ENCODE measurements around the gene EIF4B.

EIF4B gene

DNA sequence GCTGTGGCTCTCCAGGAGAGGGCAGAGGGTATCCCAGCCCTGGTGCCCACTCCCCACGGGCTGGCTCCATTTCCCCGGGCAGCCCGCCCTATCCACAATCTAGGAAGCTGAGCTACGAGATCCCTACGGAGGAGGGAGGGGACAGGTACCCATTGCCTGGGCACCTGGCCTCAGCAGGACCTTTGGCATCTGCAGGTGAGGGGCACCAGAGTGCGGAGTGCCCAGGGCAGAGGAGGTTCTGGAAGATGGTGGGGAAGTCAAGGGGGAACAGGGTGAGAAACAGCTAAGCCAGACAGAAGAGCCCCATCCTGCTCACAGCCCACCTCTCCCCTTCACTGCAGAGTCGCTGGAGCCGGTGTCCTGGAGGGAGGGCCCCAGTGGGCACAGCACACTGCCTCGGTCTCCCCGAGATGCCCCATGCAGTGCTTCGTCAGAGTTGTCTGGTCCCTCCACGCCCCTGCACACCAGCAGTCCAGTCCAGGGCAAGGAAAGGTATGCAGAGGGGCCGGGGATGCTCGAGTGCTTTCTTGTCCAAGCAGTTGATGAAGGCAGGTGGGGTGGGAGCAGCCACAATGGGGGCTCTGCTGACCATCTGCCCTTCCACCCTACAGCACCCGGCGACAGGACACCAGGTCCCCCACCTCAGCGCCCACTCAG, 53.9 kb downstream of the EIF4B start:
- no peak for DNase-seq

DNA sequence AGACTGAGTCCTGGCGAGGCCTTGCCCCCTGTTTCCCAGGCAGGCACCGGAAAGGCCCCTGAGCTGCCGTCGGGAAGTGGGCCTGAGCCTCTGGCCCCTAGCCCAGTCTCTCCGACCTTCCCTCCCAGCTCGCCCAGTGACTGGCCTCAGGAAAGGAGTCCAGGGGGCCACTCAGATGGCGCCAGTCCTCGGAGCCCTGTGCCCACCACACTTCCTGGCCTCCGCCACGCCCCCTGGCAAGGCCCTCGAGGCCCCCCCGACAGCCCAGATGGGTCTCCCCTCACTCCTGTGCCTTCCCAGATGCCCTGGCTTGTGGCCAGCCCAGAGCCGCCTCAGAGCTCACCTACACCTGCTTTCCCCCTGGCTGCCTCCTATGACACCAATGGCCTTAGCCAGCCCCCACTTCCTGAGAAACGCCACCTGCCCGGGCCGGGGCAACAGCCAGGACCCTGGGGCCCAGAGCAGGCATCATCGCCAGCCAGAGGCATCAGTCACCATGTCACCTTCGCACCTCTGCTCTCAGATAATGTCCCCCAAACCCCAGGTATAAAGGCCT, 54.5 kb downstream of the EIF4B start:
- DNase-seq, result no peak

DNA sequence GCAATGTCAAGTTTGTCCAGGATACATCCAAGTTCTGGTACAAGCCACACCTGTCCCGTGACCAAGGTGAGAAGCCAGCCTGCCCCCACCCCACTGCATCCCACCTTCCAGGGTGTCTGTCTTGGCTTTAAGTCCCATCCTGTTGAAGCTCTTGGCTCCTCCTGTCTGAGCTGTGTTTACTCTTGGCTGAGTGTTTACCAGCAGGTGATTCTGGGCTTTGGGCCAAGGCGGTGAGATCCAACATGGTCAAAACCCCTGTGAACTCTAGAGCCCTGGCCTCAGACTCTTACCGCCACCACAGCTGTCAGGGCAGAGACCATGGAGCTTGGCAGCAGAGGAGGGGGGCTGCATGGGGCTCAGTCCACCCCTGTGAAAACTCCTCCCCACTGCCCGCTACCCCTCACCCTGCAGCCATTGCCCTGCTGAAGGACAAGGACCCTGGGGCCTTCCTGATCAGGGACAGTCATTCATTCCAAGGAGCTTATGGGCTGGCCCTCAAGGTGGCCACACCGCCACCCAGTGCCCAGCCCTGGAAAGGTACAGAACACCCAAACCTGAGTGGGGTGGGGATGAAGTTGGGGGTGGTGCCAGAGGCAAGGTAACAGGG, 55.3 kb downstream of the EIF4B start:
- no peak for DNase-seq

DNA sequence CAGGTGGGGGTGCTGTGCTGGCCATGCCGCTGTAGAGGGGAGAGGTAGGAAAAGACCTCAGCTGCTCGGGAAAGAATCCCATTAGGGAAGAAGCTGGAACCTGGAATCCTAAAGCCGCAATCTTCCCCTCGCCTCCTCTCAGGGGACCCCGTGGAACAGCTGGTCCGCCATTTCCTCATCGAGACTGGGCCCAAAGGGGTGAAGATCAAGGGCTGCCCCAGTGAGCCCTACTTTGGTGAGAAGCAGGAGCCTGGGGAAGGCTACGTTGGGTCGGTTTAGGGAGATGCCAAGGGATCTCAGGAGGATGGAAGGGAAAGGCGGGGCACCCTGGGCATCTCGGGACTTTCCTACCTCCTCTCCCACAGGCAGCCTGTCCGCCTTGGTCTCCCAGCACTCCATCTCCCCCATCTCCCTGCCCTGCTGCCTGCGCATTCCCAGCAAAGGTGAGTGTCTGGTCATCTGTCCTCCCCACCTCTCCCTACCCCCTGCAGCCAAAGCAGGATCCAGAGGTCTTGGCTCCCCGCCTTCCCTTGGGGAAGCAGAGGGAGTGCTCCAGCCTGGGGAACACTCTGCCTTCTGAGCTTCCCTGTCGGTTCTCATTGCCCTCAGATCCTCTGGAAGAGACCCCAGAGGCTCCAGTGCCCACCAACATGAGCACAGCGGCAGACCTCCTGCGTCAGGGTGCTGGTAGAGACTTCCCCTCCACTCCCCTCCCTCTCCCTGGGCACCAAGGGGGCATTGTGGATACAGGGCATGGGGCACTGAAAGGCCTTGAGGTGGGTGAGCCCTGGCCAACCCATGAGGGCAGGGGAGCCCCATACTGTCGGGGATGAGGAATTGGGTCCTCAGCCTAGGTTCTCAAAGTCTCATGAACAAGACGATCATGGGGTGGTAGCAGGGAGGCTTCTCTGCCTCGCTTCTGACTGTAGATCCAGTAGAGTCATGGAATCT, 56.0 kb downstream of the EIF4B start:
- no peak for DNase-seq

DNA sequence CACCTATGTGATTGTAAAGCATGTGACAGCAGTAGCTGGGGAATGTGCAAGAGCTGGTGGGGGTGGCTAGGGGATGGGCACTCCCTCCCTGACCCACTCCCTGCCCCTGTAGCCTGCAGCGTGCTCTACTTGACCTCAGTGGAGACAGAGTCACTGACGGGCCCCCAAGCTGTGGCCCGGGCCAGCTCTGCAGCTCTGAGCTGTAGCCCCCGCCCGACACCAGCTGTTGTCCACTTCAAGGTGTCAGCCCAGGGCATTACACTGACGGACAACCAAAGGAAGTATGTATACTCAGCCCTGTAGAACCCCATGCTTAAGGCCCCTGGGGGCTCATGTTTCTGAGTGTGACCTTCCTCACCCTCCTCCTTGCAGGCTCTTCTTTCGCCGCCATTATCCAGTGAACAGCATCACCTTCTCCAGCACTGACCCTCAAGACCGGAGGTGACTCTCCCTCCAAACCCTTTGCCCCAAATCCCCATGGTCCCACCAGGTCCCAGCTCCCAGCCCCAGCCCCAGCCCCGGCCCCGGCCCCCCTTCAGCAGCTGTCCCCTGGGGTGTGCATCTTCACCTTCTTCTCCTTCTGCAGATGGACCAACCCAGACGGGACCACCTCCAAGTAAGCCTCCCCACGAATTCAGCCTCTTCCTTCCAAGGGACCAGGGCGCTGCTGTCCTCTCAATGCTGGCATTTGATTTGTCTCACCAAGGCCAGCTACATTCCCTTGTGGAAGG, 56.9 kb downstream of the EIF4B start:
- no peak for DNase-seq

DNA sequence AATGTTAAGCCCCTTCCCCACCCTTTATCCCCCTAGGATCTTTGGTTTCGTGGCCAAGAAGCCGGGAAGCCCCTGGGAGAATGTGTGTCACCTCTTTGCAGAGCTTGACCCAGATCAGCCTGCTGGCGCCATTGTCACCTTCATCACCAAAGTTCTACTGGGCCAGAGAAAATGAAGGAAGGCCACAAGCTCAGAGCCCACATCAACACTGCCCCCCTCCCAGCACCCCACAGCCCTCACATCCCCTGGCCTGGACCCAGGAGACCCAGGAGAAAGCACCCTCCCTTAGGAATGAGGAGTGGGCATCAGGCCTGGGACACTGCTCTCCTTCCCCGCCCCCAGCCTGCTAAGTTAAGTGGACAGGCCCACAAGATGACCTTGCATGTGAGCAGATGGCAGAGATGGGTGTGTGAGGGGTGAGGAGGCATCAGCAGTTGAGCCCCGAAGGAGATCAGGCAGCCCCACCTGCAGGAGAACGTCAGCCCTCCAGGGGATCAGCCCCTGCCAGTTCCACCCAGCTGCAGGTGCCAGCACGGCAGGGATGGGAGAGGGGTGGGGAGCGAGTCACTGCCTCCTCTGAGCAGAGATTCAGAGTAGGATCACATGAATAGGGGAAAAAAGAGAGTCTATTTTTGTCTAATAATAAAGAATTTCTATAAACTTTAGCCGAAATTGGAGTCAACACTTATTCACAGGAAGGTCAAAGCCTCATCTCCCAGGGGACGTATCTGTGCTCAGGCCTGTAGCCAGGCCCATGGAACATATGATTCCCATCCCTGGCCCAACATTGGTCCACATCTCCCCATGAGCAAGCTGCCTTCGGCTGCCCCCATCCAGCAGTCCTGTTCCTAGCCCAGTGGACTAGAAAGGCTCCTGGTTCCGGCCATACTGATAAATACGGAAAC, 57.7 kb downstream of the EIF4B start:
- no peak for DNase-seq

DNA sequence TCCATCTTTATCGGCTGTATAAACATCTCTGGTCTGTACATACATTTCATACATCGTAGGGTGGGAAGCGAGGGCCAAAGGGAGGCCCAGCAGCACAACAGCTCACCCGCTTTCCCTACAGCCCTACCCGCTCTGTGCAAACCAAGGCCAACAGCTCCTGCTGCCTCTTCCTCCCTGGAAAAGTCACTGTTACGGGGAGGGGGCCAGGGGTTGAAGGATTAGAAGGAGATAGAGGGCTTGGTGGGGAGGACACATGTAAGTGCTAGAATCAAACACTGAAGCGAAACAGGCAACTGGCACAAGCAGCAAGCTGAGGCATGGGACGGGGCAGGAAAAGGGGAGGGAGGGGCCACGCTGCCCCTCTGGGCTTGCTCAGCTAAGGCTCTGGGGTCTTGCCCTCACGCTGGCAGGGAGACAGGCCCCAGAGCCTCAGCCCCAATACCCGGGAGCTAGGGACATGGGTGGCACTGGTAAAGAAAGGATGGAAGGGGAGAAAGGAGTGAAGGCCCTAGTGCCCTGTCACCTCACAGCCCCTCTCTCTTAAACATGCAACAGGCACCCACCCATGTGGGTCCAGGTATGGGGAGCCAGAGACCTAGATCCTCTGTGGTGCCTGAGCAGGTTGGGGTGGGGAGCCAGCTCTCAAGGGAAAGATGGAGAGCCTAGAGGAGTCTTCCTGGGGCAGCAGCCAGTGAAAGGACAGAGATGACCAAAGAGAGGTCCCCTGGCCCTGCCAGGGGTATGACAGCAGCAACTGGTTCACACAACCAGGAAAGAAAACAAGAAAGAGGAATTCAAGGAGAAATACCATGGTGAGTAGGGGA, 58.6 kb downstream of the EIF4B start:
- DNase-seq, result no peak

DNA sequence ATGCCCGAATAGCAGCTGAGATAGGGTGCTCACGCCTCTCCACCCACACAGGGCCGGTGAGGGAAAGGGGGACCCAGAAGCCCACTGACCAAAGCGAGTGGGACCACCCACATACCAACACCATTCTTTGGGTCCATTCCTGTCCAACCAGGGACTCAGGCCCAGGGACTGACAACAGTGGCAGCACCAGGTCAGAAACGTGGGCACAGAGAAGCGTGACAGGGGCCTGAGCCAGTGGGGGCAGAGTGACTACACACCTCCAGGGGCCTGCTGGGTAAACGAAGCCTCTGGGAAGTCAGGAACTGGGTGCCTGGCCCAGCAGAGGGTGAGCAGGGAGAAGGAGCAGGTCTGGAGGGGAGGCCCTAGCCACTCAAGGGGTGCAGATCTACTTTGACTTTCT, 59.2 kb downstream of the EIF4B start:
- DNase-seq, result no peak

DNA sequence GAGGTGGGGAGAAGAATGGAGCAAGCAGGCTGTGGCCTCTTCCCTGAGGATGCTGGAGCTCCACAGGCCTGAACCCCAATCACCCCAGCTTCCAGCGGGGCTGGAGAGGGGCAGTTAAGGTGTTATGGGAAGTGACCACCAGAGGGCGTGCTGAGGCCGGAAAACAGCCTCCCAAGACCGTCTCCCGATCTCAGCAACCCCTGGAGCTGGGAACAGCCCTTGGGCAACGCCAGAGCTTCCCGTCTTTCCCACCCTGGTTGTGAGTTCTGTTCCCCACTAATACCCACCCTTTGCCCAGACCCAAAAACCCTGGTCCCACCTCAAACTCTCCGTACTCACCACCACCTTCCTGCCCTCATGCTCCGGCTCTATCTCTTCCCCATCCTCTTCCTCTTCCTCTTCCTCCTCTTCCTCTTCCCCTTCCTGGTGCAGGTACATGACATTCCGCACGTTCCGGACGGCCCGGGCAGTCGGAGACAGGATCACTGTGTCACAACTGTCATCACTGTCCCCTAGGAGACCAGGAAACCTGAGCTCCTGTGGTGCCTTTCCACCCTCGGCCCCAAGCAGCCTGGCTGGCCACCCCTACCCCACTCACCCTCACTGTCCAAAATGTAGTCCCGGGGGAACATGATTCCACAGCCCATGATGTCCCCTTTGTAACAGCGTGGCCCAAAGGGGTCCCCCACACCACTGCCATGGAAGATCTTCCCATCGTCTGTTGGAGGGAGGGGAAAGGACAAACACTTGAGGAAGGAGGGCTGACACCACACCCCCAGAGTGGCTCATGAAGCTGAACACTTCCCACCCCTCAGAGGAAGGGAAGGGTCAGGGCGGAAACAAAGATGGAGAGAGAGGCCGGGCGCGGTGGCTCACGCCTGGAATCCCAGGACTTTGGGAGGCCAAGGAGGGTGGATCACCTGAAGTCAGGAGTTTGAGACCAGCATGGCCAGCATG, 60.0 kb downstream of the EIF4B start:
- DNase-seq, result no peak

DNA sequence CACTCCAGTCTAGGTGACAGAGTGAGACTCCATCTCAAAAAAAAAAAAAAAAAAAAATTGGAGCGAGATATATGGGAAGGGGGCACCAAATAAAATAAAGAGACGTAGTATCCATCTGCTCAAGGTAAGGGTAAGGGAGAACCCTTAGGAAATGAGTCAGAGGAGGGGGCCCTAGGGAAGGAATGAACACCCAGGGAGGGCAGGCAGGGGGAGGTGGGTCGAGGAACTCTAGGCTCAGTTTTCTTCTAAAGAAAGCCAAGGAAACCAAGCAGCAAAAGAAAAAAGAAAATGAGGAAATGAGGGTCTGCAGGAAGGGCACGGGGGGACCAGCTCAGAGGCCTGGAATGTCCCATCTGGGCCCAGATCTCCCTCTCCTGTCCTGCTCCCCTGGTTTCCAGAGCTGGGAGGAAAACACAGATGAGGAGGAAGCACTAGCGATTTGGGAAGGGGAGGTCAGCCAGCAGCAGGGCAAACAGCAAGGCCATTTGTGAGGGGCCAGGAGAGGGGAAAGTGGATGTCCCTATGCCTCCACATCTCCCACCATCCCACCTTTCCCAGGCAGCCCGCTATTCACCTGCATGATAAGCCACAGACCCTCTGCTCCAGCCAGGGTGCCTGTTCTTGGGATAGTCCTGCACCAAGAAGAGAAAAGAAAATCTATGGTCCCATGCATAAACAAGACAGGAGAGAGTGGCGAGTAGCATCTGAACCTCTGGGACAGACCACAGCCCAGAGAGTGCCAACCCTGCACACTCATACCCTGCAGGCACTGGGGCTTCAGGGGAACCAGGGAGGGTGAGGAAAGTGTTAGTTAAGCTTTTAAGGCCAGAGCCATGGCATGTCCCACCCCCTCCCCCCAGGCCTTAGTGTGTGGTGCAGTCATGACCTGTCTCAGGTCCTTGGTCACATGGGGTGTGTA, 61.1 kb downstream of the EIF4B start:
- no peak for DNase-seq

DNA sequence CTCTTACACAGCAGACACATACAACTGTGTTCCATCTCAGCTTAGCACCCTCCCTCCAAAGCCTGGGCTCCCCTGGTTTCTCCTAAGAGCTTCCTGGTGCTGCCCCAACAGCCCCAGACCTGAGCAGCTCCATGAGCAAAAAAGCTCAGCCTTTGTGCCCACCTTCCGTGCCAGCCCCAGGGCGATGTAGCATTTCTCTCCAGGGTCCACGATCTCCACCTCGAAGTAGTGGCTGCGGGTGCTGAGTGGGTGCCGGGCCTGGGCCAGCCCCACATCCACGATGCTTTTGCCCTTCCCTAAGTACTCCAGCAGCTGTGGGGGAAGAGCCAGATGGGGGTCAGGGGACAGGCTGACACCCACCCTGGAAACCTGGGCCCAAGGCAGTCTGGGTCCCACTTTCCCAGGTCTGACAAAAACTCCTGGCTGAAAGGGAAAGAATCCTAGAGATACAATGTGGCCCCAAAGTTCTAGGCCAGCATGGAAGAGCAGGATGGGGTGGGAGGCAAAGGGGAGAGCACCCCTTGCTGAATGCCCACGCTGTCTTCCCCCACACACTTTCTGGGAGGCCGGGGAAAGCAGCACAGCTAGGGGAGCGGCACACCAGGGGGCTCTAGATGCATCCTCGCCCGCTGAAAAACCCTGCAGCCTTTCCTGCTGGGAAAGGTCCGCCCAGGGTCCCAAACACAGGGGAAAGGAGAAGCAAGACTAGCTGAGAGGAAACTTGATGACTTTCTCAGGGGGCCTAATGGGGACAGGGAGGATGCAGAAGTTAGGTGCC, 61.9 kb downstream of the EIF4B start:
- no peak for DNase-seq

DNA sequence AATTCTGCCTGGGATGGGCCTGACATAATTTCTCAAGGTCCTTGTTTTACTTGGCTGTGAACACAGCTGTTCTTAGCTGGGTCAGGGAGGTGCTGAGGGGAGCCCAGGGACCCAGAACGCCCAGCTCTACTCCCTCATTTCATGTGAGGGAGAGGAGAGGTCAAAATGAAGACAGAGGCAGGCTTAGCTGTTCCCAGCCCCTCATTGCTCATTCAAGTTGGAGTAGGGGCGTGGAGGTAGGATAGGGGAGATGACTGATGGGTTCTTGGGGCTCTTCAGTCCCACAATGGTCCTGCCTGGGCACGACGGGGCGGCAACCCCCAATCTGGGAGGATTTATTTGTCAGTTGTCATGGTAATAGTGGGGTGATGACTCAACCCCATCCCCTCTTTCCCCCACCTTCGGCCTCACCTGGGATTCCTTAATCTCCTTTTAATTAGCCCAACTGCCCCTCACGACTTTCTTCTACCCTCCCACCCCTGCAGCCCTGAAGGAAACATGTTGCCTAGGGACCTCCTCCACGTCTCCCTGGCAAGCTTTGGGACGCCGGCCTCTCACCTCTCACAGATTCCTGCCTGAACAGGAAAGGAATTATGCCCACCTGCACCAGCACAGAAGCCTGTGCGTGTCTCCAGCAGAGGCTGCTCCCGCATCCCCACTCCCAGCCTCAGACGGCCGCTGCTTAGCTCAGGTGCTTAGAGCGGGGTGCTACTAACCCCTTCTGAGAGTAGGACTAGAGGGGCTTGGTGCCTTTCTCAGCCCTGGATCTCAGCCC, 62.7 kb downstream of the EIF4B start:
- no peak for DNase-seq

DNA sequence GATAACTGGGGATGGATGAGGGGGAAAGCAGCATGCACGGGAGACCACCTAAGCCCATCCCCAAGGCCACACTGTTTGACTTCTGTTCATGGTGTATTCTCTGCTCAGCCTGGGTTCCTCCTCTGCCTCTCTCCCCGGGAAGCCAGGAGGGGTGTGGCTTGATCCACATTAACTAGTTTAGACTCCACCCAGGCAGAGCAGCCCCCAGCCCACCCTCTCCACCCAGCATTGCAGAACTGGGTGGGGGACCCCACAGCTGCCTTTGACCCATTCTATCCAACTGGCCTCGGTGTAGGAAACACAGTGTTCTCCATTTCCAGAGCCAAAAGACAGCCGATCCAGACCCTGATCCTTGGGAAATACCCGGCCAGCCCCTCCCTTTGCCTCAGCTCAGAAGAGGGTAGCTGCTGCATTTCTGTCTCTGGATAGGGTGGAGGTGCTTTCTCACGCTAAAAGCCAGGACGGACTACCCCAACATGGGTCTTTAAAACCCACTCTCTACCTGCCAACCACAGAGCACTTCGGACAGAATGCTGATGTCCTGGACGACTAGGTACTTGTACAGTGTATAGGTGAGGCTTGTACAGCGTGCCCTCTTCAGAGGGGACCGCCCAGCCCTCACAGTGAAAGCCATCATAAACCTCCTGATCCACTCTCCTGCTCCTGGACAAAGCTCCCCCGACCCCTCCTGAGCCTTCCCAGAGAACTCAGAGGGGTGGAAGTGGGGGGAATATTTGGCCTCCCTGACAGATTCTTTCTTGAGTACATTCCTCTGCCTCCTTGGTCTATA, 63.6 kb downstream of the EIF4B start:
- DNase-seq, result no peak

DNA sequence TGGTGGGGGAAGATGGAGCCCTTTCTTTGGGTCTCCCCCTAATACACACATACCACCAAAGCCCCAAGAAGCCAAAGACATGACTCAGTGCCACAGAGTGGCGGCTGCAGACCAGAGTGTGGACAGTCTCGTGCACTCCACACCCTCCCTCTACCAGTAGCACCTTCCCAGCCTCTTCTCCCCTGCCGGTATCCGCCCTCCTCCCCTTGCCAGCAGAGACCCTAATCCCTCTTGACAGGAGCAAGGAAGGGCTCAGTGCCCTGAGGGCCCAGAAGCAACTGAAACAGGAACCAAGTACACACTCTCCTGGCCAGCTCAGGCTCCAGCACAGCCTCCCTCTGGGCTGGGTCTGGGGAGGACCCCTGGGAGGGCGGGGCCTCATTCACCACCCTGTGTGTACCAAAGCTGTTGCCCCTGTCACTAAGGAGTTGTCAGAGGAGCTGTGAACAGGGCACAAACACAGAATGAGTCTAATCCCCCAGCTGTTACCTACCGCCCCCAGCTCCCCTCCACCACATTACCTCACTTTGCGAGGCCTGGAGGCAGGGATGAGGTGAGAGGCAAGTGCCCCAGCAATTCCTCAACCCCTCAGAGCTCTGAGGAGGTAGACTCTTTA, 64.7 kb downstream of the EIF4B start:
- DNase-seq, result no peak
